ENCODE data around the gene IGSF10.
A peak's percentile ranks its signal among the peaks of the same experiment; 100 is the strongest.

Gene IGSF10

DNA sequence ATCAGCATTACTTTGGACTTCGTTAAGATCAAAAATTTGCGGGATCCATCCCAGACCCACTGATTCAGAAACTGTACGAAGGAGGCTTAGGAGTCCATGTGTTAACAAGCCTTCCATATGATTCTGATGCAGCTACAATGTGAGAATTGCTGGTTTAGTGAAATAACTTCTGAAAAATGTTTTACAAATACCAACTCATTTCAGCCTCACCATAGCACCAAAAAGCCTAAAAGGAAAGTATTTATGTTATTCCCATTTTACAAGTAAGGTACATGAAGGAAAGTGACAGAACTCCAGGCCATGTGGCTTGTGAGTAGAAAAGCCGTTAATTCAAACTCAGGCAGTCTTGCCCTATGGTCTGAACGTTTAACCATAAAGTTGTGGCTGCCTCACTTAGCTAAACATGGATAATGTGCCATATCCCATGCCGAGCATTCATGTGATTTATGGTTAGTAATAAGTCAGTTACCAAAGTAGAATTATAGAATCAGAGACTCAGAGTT lies 1.5 kb upstream of the IGSF10 start:
- no peak for DNase-seq

GRCh38 chr3:151460228-151460627 lies 633 bp downstream of the IGSF10 start:
- no peak for DNase-seq

GRCh38 chr3:151459358-151459757 lies 1.5 kb downstream of the IGSF10 start:
- DNase-seq: no peak

DNA sequence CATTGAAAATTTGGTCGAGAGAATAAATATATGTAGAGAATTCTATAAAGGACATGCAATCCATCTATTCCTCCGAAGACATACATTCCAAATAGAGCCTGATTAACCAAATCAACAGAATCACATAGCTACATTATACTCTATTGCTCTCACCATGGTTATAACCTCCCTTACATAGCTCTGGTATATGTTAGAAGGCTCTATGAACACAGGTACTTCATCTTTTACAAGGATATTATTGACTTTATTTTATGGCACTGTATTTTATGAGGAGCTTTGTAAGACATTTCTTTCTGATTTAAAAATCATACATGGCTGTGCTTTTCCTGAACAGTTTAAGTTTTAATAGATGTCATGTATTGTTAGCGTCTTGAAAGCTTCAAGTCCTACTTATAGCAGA lies 4.8 kb downstream of the IGSF10 start:
- no peak for DNase-seq

DNA sequence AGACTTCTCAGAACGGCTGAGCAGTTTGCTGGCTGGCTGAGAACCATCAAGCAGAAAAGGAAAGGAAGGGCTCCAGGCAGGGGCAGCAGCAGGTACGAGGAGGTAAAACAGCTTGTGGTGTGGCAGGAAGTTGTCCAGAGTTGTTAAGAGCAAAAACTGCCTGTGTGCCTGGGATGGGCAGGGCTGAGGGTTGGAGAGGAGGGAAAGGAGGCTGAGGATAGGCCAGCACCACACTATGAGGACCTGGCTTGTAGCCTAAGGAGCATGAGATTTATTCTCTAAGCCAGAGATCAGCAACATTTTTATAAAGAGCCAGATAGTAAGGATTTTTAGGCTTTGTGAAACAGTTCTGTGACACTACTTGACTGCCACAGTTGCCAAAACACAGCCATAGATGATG lies 8.0 kb downstream of the IGSF10 start:
- DNase-seq: no peak

GRCh38 chr3:151452368-151452767 lies 8.5 kb downstream of the IGSF10 start:
- no peak for DNase-seq

DNA sequence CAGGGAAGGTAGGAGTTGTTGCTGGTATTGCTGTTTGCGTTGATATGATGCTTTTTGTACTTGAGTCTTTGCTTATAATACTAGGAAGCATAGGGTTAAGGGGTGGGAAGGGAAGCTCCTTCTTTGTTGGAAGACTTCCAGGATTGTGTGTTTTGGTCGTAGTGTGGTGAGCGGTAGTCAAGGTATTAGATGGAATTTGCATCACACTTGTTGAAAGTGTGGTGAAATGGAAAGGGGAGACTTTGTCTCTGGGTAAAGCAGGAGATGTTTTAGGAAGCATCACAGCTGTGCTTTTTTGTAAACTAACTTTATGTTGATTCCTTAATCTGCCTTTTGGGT lies 14.9 kb downstream of the IGSF10 start:
- DNase-seq: no peak

DNA sequence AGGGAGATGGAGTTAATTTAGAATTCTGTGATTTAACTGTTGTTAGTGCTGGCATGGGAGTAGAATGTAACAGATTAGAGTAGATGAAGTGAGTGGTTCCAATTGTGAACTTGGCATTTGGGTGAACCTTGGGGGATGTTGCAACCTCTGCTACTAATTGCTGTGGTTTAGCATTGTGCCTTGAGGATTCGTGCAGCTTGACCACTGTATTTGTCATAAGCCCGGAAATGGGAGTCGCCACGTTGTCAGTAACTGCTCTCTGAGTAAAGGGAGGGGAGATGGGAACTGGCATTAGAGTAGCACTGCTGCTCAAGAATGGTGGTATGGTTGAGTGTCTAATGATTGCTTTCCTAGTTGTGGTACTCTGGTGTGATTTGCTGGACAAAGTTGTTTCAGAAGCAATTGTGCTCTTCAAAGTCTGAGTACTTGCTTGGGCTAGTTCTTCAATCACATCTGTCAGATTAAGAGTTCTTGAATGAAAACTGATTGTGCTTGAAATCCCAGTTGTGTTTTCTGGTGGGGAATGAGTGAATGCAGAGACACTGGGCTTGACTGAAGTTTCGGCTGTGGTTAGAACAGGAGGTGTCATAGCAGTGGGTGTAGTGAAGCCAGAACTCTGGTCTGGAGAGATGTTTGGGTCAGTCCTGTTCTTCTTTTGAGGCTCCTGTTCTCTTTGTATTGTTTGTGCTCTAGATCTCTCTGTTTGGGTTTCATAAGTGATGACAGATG lies 15.4 kb downstream of the IGSF10 start:
- peak in 1 of 2 donors; percentile 28 for DNase-seq

GRCh38 chr3:151443583-151443982 lies 17.3 kb downstream of the IGSF10 start:
- DNase-seq: no peak

DNA sequence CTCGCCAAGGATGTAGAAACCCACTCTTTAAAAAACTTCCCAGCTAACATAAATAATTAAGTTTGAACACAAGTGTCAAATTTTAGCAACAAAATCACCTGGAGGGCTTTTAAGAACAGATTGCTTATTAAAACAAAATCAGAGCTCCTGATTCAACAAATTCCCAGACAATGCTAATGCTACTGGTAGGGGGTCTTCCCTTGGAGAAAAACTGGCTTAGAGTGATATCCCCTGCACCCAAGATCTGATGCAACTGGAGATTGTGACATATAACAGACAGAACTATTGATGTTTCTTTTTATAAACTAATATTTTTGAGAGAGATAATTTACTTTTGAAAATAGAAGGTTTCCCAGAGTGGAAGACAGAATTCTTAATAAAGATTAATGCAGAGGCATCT lies 19.9 kb downstream of the IGSF10 start:
- DNase-seq: no peak

- peak in 1 of 2 donors; percentile 35 for DNase-seq
Measured at GRCh38 chr3:151439652-151440125, 21.2 kb downstream of the IGSF10 start.

DNA sequence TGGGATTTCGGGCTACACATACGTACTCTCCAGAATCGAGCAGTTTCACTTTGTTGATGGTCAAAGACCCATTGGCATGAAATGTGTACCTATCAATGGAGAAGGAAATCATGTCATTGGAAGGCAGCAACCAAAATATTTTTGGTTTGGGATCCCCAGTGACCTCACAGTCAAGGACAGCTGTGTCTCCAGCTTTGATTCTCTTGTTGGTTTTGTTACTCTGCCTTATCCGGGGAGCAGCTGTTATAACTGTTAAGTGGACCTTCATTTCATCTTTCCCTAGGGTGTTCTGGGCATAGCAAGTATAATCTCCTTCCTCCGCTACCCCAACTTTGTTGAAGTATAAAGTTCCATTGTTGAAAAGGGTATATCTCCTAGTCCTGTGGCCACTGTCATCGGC lies 23.0 kb downstream of the IGSF10 start:
- DNase-seq: no peak

DNA sequence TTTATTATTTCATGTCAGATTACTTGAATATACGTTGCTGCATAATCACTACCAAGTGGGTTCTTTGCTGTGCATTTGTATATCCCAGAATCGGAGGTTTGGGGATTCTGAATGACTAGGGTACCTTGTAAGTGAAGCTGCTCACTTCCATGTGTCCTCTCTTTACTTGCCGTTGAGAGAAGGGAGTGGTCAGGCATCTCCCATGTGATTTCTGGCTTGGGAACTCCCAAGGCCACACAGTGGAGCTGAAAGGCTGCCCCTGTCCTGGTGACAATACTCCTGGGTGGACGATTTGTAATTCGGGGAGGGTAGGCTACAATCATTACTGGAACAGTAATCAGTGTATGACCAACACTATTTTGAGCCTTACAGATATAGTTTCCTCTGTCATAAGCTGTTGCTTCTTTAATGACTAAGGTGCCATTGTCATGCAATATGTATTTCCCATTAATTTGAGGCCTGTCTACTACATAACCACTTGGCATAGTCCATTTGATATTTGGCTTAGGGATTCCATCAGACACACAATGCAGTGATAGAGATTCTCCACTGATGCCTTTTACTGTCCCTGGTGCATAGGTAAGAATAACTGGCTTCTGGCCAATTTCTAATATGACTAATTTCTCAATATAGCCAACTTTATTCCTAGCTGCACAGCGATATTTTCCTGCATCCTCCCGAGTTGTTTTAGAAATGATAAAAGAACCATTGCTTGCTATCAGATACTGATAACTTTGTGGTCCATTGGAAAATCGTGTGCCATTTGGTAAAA lies 24.0 kb downstream of the IGSF10 start:
- no peak for DNase-seq

DNA sequence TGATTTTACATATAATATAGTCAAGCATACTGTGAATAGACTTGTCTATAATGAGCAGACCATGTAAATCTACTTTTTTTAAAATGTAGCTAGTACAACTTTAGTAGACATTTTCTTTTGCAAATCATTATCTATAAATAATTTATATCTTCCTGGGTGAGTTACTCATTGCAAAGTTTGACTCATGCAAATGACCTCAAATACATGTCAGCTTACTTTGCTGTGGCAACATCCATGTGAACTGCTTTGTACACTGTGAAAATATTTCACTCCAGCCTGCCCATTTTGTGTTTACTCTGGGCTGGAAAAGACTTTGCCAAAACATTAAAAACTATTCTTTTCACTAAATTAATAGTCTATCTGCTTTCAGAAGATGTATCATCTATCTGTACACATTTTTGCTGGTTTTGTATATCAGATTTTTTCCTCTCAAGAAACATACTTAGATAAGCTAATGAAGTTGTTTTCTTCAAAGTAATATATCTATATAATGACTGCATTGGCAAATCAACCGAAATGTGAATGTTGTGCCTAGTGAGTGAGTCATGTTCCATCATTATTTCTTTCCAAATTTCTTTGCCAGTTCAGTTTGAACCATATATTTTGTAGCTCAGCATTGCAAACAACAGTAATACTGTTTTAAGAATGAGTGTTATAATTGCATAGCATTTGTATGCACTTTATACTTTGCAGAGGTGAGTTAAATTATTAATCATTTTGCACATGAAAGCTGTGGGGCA lies 26.5 kb downstream of the IGSF10 start:
- no peak for DNase-seq

GRCh38 chr3:151432616-151433372 lies 28.1 kb downstream of the IGSF10 start:
- DNase-seq: no peak

GRCh38 chr3:151431940-151432339 lies 28.9 kb downstream of the IGSF10 start:
- no peak for DNase-seq

DNA sequence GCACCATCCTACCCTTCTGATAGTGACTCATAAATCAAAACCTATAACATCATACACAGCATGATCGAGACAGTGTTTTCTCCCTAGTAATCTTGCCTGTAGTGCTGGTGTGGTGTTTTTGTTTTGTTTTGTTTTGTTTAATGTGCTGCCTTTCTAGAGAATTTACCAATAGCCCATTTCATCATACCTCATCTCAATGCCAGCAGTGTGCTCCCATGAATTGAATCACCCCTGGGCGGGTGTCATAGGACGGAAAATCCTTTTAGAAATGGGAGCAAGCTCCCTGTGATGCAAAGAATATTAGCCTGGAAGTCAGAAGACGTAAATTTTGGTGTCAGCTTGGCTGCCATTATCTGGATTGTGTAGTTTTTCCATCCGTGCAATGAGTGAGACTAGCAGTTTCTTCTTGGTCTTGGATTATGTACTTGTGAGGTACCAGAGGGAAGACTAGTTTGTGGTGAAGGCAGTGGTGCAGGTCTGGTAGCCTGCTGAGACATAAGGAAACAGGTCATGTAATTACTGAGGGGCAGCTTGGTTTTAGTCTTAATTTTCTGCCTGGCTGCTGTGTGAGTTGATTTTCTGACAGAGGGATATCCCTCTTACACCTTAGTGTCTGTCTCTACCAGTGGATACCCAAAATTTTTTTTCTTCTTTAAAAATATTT lies 29.9 kb downstream of the IGSF10 start:
- DNase-seq: no peak

- DNase-seq: no peak
Measured at GRCh38 chr3:151428386-151428785, 32.5 kb downstream of the IGSF10 start.

- no peak for DNase-seq
Measured at GRCh38 chr3:151426341-151426657, 34.6 kb downstream of the IGSF10 start.

DNA sequence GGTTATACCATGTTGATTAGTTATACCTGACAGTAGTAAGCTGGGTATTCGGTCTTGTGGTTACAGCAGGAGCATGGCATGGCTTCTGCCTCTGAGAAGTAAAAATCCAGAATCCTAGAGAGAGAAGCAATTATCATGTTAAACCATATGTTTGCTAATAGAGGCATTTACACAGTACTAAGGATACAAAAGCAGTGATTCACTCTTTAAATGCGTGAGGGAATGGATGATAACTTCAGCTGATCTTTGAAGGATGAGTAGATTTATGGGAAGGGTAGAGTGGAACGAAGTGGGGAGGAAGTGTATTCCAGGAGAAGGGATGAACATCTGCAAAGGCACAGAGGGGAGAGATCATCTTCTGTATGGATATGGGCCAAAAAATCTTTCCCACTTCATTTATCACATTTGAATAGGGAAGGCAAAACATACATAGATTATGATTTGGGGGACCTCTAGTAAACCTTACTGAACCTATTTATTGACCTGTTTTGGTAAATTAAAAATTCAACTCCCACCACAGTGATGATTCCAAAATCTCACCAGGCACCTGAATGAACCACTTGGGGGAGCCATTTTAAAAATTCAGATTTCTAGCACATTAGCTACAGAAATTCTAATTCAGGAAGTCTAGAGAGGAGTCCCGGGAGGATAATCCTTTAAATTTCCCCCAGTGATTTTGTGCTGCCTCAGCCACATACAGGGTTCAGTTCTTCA lies 35.1 kb downstream of the IGSF10 start:
- DNase-seq: no peak

DNA sequence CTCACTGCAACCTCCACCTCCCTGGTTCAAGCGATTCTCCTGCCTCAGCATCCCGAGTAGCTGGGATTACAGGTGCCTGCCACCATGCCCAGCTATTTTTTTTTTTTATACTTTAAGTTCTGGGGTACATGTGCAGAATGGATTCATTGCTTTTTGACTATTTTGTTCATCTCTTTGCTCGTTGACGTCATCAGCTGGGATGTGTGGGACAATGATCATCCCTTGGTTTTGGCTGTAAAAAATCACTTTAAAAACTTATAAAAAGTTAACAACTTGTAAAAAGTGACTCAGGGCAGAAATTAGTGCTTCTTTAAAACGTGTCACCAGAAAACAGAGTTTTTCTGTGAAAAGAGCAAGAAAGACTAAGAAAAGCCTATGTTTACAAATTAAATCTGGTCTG lies 37.8 kb downstream of the IGSF10 start:
- no peak for DNase-seq

GRCh38 chr3:151421938-151422337 lies 38.9 kb downstream of the IGSF10 start:
- no peak for DNase-seq

Data from CD4-positive, alpha-beta T cell treated with Interleukin-1 beta for 1 hour (primary cell).